OCI-LY7 (cell line): ENCODE data around the gene MRPL12. TPM values are rescaled to one million over a fixed set of nuclear protein-coding genes. Genes with fewer than 3 reads are reported as not detected.

Source experiments
- BruUV-seq: library from RNA; stranded (reverse); fragments of 400-500 nt; replicated peaks from 2 replicates; lab custom pipeline; 2021; lab: Mats Ljungman, UMichigan
- CTCF ChIA-PET: fragments of 300-600 bp; sonication (Branson Sonifier 250); formaldehyde crosslinking; loops from one replicate; lab custom pipeline; 2022; ENCODE audit warnings: antibody characterized with exemption; ENCODE audit not compliant: unreplicated experiment; lab: Charles Lee
- POLR2A ChIA-PET: fragments of 300-600 bp; sonication (Branson Sonifier 250); formaldehyde crosslinking; loops from one replicate; lab custom pipeline; 2022; ENCODE audit warnings: antibody characterized with exemption; lab: Charles Lee
- DNase-seq: peaks from one replicate; pipeline ENCODE4 v3.0.0-alpha.2; 2015; ENCODE audit warnings: low spot score
- H2AFZ ChIP-seq: fragments of 200-600 bp; sonication (generic), shearing (Covaris generic); 2 replicates; pipeline ENCODE4 v1.6.1; 2014; ENCODE audit warnings: mild to moderate bottlenecking, antibody characterized with exemption, low read length, moderate library complexity
- H3K27ac ChIP-seq: fragments of 200-600 bp; sonication (generic); 2 replicates; pipeline ENCODE4 v1.5.1; 2014; ENCODE audit warnings: mixed run types, low read depth, mild to moderate bottlenecking, moderate library complexity, low read length, inconsistent platforms; ENCODE audit not compliant: poor library complexity, severe bottlenecking
- H3K36me3 ChIP-seq: fragments of 200-600 bp; sonication (generic); 2 replicates; pipeline ENCODE4 v1.6.1; 2014; ENCODE audit warnings: mild to moderate bottlenecking, antibody characterized with exemption, low read length, moderate library complexity, mixed read lengths; ENCODE audit not compliant: insufficient read depth
- H3K4me1 ChIP-seq: fragments of 200-600 bp; sonication (generic); 2 replicates; pipeline ENCODE4 v1.5.1; 2014; ENCODE audit warnings: mild to moderate bottlenecking, low read length; ENCODE audit not compliant: insufficient read depth, poor library complexity, severe bottlenecking
- H3K4me2 ChIP-seq: fragments of 200-600 bp; sonication (generic); 2 replicates; pipeline ENCODE4 v1.6.1; 2014; ENCODE audit warnings: mild to moderate bottlenecking, low read length
- H3K4me3 ChIP-seq: fragments of 200-600 bp; sonication (generic); 2 replicates; pipeline ENCODE4 v1.5.1; 2014; ENCODE audit warnings: mild to moderate bottlenecking, low read depth, low read length; ENCODE audit not compliant: poor library complexity, severe bottlenecking
- H3K79me2 ChIP-seq: fragments of 200-600 bp; sonication (generic); 2 replicates; pipeline ENCODE4 v1.6.1; 2016; ENCODE audit warnings: low read depth, mild to moderate bottlenecking, low read length, moderate library complexity, mixed read lengths; ENCODE audit not compliant: insufficient read depth
- H3K9me2 ChIP-seq: fragments of 200-600 bp; sonication (generic); 2 replicates; pipeline ENCODE4 v1.6.1; 2016; ENCODE audit warnings: mild to moderate bottlenecking, low read length, mixed read lengths; ENCODE audit not compliant: insufficient read depth
- H3K9me3 ChIP-seq: fragments of 200-600 bp; sonication (generic); 2 replicates; pipeline ENCODE4 v1.6.1; 2014; ENCODE audit warnings: mild to moderate bottlenecking, mixed run types, low read length, mixed read lengths
- H4K20me1 ChIP-seq: fragments of 200-600 bp; sonication (generic); 2 replicates; pipeline ENCODE4 v1.6.1; 2014; ENCODE audit warnings: mild to moderate bottlenecking, antibody characterized with exemption, low read length, moderate library complexity, mixed read lengths; ENCODE audit not compliant: insufficient read depth
- EZH2phosphoT487 ChIP-seq: fragments of 200-600 bp; sonication (generic); IDR thresholded peaks from 2 replicates; pipeline ENCODE4 v1.6.1; 2018; ENCODE audit warnings: low read depth, borderline replicate concordance, mild to moderate bottlenecking, mixed run types, antibody characterized with exemption, low read length, moderate library complexity, mixed read lengths
- intact Hi-C: fragments of 100-400 bp; cut with micrococcal nuclease; formaldehyde crosslinking; loops from one replicate; pipeline ENCODE4 v1.10.0; 2022; ENCODE audit not compliant: unreplicated experiment
- total RNA-seq, 2 experiments: library from RNA; depleted of rRNA in 1 of 2; stranded (reverse); fragments of >200 nt in 1 of 2; shearing (Covaris generic) in 1 of 2; gene quantifications; 2 replicates each; pipeline ENCODE4 v1.2.3, GENCODE V29; 2014 to 2022
- TF ChIP-seq, protein P1 (sequence below): fragments of 200-600 bp; sonication (generic); conservative IDR thresholded peaks from 2 replicates; pipeline ENCODE4 v1.5.1; 2014; ENCODE audit warnings: mild to moderate bottlenecking, antibody characterized with exemption, low read length, moderate library complexity, mixed read lengths

The MRPL12 gene
- total RNA-seq, 2 experiments from 2014 or later: 67.2 to 189 TPM

- peaks cover 43% of the 10 kb centered on the region for H3K79me2 ChIP-seq
- DNase-seq: no peak
- H3K9me2 ChIP-seq: no peaks in the 10 kb centered on the region
- H3K4me3 ChIP-seq: no peak overlapping the region
- TF ChIP-seq, protein P1, sequence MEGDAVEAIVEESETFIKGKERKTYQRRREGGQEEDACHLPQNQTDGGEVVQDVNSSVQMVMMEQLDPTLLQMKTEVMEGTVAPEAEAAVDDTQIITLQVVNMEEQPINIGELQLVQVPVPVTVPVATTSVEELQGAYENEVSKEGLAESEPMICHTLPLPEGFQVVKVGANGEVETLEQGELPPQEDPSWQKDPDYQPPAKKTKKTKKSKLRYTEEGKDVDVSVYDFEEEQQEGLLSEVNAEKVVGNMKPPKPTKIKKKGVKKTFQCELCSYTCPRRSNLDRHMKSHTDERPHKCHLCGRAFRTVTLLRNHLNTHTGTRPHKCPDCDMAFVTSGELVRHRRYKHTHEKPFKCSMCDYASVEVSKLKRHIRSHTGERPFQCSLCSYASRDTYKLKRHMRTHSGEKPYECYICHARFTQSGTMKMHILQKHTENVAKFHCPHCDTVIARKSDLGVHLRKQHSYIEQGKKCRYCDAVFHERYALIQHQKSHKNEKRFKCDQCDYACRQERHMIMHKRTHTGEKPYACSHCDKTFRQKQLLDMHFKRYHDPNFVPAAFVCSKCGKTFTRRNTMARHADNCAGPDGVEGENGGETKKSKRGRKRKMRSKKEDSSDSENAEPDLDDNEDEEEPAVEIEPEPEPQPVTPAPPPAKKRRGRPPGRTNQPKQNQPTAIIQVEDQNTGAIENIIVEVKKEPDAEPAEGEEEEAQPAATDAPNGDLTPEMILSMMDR: no peak
- no peak for TF ChIP-seq EZH2phosphoT487
- no peaks in the 10 kb centered on the region for H3K9me3 ChIP-seq
- no peak overlapping the region for H3K27ac ChIP-seq
- H3K4me2 ChIP-seq: no peak overlapping the region
- H3K4me1 ChIP-seq: peaks cover 23% of the 10 kb centered on the region
- CTCF ChIA-PET: no interaction called here
- BruUV-seq: no TSS peak
- POLR2A ChIA-PET: no interaction called here
- peaks cover 23% of the 10 kb centered on the region for H3K36me3 ChIP-seq
- H2AFZ ChIP-seq: no peak overlapping the region
- peaks cover 5% of the 10 kb centered on the region; the same call in 1 of the 2 replicates for H4K20me1 ChIP-seq
- intact Hi-C loops: loop anchor here (5.0 kb wide), 2 partner anchors 164 to 416 kb away; partner anchors contain the start of gene FASN
These were observed 21.5 kb upstream of the MRPL12 start for GRCh38 chr17:81681672-81682071.

DNA sequence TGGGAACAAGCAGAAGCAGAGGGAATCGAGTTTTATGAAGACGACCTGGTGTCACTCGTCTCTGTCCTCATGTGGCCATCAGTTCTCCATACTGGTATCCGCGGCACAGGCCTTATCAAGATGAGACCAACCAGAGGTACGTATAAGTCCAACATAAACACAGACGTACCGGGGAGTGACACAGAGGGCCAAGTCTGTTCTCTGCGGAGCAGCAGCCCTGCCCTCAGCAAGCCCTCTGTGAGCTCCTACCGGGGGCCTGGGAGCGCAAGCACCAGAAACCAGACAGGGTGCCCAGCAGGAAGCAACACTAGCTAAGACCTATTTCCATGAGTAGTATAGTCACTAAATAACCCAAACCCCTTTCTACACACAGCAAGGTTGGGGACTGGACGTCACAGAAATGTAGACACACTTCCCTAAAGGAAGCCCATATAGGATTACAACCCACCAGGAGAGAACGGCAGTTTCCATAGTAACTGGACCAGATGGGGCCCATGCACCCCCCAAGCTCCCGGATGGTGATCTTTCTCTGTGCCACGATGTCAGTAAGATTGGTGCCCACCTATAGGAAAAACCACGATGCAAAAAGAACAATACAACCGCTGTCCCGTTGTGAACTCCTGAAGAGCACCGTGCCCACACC, 20.5 kb upstream of the MRPL12 start:
- CTCF ChIA-PET: interaction anchor here (0.6 kb wide), 1 partner anchor 7 kb away, joined by 3 read pairs; no protein-coding TSS in a partner anchor

More for the DNA sequence above, 20.5 kb upstream of the MRPL12 start:
- Histone ChIP-seq H3K4me2 (peak overlapping the region; percentile 93), H4K20me1 (peaks cover 5% of the 10 kb centered on the region; the same call in 1 of the 2 replicates), H3K79me2 (peaks cover 43% of the 10 kb centered on the region), H3K4me1 (peaks cover 23% of the 10 kb centered on the region), H3K36me3 (peaks cover 33% of the 10 kb centered on the region), H3K4me3 (peak overlapping the region; percentile 78), H3K9me2 (no peaks in the 10 kb centered on the region), H2AFZ (peak overlapping the region; percentile 24; the same call in 1 of the 2 replicates), H3K9me3 (no peaks in the 10 kb centered on the region), H3K27ac (peak overlapping the region; percentile 29)
- TF ChIP-seq EZH2phosphoT487: no peak
- TF ChIP-seq, protein P1: no peak
- intact Hi-C loops: loop anchor here (1.0 to 5.0 kb wide), 4 partner anchors 15 to 415 kb away; partner anchors contain the start of genes FASN and MRPL12
- POLR2A ChIA-PET: interaction anchor here (0.6 to 1.7 kb wide), 5 partner anchors 14 to 30 kb away, joined by 3 to 12 read pairs (median 6); partner anchors contain the start of genes CCDC137, MRPL12 and OXLD1
- no peak for DNase-seq
- no TSS peak for BruUV-seq
